HG02885 (cell line): Measurements from ENCODE around the gene ARRDC1.
A peak's percentile ranks its signal among the peaks of the same experiment; 100 is the strongest.
"Not testable (repeated sequence)": the region's sequence is repeated elsewhere in the genome, so short reads cannot be mapped to it uniquely, and the experiment has no call there.

Experiments
- ATAC-seq: cut with Tn5 transposase; IDR thresholded peaks from one replicate; pipeline ENCODE4 v1.9.1; 2021; ENCODE audit warnings: mild to moderate bottlenecking; ENCODE audit not compliant: unreplicated experiment, poor library complexity

ARRDC1 gene

DNA sequence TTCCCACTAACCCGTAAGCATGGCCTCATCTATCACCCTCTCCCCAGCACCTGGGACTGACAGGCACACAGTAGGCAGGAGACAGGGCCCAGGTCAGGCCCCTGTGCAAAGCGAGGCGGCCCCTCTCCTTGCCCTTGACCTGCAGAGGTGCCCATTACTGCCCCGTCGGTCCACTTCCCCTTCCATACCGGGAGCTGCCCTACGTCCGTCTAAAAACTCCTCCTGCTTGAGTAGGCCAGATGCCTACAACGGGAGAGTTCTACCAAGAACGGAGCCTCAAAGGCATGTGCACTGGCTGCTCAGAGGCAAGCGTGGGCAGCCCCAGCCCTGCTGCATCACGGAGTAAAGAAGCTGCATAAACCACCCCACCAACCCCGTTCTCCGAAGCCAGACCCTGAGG is 22.1 kb upstream of the ARRDC1 start:
- no peak for ATAC-seq

DNA sequence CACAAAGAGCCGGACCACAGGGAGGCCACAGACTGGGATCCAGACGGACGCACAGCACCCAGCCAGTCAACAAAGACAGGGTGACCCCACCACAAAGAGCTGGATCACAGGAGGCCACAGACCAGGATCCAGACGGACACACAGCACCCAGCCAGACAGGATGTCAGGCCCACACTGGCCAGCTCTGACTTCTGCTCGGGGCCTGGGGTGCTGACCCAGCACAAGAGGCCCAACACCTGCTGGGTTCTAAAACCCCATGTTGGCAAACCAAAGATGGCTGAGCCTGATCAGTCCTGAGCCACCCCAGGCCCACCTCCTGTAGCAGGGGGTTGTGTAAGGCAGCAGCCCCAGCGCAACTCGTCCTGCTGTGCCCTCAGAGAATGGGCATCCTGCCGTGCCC is 21.5 kb upstream of the ARRDC1 start:
- ATAC-seq = no peak

GRCh38 chr9:137586854-137587253 is 18.6 kb upstream of the ARRDC1 start:
- ATAC-seq = no peak

DNA sequence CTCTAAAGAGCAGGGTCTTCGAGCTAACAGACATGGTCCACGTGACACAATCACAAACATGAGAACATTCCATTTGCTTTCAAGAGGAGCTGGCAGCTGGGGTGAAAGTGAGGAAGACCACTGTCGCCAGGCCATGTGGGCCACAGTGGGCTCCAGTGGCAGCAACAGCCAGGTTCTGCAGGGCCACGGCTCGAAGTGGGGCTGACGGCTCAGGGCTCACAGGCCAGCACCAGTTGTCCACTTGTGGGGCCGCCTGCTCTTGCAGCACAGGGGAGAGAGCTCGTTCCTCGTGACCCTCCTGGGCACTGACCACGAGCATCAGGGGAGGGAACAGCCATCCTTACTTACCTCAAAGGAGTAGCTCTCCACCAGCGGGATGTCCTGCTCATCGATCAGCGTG is 17.2 kb upstream of the ARRDC1 start:
- no peak for ATAC-seq

DNA sequence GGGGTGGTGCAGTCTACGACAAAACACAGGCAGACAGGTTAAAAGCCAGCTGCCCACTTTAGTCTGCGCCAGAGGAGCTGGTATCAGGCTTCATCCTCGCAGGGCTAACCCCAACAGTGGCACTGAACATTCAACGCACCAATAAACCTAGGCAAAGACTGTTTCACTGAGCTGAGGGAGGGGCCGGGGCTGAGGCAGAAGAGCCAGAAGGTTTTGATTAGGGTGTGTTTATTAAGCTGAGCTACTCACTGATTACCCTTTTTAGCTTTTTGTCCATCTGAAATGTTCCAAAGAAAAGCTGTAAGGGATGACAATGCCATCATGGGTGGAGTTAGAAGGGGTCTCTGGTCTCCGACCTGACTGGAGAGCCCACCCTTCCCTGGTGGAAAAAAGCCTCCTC is 16.6 kb upstream of the ARRDC1 start:
- ATAC-seq = no peak

- ATAC-seq = peak; percentile 15
Observed at GRCh38 chr9:137589441-137590122, 15.9 kb upstream of the ARRDC1 start.

DNA sequence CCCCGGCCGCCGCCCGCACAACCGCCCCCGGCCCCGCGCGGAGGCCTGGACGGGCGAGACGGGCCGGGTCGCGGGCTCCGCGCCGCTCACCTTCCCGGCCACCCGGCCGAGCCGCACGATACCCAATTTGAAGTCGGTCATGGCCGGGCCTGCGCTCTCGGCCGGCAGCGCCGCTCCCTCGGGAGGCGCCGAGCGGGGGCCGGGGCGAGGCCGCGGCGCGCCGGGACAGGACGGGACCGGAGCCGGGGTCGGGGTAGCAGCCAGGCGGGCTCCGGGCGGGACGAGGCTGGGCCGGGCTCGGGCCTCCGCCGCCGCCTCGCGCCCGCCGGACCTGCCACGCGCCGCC is 15.4 kb upstream of the ARRDC1 start:
- no peak for ATAC-seq

DNA sequence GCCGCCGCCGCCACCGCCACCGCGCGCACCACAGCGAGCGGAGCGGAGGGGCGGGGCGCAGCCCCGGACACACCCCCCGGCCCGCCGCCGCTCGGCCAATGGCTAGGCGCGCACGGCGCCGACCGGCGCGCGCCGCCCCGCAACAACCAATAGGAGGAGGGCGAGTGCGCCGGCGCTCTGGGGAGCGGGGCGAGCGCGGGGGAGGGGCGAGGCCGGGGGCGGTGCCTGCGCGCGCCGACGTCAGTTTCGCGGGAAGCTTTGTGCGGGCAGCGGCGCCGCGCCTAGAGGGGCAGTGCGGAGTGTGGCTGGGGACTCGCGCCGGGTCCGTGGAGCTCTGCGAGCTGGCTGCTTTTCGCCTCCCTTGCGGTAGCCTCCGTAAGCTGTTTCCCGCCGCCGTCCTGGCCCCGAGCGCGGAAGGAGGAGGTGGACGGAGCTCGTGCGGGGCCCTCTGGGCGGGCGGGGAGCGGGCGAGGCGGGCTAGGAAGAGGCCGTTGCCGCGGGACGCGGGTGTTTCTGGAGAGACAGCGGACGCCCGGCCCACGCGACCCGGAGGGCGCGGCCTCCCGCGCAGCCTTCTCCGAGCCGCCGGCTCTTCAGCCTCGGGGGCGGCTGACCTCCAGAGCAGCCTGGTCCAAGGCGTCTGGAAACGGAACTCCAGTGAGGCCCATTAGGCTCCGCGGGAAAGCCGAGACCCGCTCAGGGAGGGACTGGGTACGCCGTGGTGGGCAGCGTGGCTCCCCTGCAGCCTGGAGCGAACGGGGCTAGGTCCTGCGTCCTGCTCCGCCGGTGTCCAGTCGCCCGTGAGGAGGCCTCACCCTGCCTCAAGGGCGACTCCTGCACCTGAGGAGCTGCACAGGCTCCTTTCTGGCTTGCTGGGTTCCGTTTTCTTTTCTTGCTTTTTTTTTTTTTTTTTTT is 14.8 kb upstream of the ARRDC1 start, which contains the start of gene ZMYND19:
ZMYND19 (minus strand) TSS at position 44 of the 915 bp plus-strand sequence. CDS start 249 bp downstream, outside the sequence.
- ATAC-seq = peak; percentile 94

- no peak for ATAC-seq
Observed at GRCh38 chr9:137592767-137593166, 12.7 kb upstream of the ARRDC1 start.

DNA sequence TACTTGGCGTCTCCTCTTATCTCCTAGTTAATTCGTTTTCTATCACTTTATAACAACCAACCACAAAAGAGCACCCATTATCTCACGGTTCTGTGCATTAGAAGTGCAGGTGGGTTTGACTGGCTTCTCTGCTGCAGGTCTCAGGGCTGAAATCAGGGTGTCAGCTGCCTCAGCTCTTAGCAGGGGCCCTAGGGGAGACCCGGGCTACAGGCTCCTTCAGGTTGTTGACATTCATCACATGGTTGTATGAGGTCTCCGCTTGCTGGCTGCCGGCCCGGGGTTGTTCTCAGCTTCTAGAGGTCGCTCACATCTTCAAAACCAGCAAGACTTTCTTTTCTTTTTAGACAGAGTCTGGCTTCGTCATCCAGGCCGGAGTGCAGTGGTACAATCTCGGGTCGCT is 12.3 kb upstream of the ARRDC1 start:
- ATAC-seq = no peak

DNA sequence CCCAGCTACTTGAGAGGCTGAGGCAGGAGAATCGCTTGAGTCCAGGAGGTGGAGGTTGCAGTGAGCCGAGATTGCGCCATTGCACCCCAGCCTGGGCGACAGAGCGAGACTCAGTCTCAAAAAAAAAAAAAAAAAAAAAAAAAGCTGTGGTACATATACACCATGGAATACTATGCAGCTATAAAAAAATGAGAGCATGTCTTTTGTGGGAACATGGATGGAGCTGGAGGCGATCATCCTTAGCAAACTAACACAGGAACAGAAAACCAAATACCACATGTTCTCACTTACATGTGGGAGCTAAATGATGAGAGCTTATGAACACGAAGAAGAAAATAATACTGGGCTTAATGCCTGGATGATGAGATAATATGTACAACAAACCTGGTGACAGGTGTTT is 8.9 kb upstream of the ARRDC1 start:
- not testable (repeated sequence) for ATAC-seq

GRCh38 chr9:137598943-137599342 is 6.5 kb upstream of the ARRDC1 start:
- no peak for ATAC-seq

DNA sequence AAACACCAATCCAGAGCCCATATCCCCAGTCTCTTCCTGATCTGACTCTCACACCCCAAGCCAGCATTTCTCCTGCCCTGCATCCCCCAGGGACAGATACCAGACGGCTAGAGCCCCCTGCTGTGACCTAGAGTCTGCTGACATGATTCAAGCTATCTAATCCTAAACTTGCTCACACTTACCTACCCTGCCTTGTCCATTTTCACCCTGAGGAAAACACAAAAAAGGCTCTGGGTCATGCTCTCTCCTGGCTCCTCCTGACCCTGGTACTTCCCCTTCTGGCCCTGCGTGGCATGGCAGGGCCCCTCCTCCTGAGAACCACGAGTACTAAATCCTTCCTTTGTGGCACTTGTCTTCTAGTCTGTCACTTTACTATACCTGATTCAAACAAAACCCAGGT is 2.8 kb upstream of the ARRDC1 start:
- ATAC-seq = no peak

DNA sequence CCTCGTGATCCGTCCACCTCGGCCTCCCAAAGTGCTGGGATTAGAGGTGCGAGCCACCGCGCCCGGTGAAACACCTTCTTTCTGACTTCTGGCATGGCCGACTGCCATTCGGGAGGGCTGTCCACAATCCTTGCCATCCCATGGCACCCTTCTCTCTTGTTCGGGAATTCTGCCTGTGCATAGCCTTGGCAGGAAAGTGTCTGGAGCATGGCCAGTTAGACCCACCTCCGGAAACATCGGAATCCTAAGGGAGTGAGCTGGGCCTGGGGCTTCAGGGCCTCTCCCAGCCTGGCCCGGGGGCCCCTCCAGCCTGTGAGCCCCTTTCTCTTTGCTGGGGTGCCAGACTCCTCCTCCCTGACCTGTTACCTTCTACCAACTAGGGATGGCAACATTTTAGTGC is 1.6 kb upstream of the ARRDC1 start:
- no peak for ATAC-seq

GRCh38 chr9:137604345-137605086 is 970 bp upstream of the ARRDC1 start:
- ATAC-seq = no peak

DNA sequence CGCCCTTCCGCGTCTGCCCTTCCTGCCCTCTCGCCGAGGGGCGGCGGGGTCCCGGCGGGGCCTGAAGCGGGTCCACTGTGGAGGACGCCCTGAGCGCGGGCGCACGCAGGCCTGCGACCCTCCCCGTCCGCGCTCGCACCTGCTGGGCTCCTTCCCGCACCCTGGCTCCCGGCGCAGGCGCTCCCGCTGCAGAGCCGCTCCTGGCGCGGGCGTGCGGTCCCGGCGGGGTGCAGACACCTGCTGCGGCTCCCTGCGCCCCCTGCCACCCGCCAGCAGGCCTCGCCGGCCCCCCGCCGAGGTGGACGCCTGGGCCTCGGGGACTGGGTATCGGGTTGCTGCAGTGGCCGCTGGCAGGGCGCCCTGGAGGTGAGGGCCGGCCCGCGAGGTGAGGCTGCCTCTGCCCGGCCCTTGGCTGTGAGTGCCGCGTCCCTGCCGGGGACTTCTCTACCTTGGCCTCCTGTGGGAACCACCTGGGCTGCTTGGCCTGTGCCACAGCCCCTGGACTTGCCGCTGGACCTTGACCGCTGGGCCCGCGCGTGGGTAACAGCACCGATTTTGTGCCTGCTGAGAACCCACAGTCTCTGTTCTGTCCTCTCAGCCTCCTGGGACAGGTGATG is 627 bp downstream of the ARRDC1 start:
- ATAC-seq = peak; percentile 17

- no peak for ATAC-seq
Observed at GRCh38 chr9:137606734-137607138, 1.2 kb downstream of the ARRDC1 start.

- no peak for ATAC-seq
Observed at GRCh38 chr9:137607141-137607857, 1.8 kb downstream of the ARRDC1 start.

DNA sequence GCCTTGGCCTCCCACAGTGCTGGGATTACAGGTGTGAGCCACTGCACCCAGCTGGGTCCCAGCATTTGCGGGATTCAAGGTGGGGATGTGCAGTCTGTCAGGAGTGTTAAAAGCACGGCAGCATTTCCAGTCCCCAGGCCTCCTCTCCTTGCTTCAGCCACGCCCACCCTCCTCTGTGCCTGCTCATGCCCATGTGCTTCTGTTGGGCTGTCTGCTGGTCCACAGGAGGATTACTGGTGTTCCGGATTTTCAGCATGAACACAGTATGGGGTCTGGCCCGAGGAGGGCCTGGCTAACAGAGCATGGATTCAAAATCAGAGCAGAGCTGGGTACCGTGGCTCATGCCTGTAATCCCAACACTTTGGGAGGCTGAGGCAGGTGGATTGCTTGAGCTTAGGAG is 5.5 kb downstream of the ARRDC1 start:
- no peak for ATAC-seq
